ENCODE data around the gene MISP. TPM values are rescaled to one million over a fixed set of nuclear protein-coding genes. Genes with fewer than 3 reads are reported as not detected.

Gene MISP
- total and polyA plus RNA-seq, 7 experiments from 2014 or later, result not detected

- DNase-seq (no peak), ATAC-seq (no peak)
- H3K9me3 ChIP-seq (ENCODE audit: control insufficient read depth in 2 of 3, low read length in 3 of 3), result peaks cover 0 to 12% (median 0%) of the 10 kb centered on the region in 3 experiments
- H3K4me1 ChIP-seq (ENCODE audit: control insufficient read depth in 2 of 2, insufficient read depth in 2 of 2, low read length in 2 of 2), result no peaks in the 10 kb centered on the region
- no peaks in the 10 kb centered on the region for H3K27me3 ChIP-seq (ENCODE audit: control insufficient read depth in 2 of 2, insufficient read depth in 2 of 2, low read length in 2 of 2)
- no peak overlapping the region for H3K4me3 ChIP-seq (ENCODE audit: low read length)
- POLR2A ChIA-PET, result no interaction called here
- H3K27ac ChIP-seq (ENCODE audit: low read depth, low read length), result no peak overlapping the region
- no peaks in the 10 kb centered on the region for H3K36me3 ChIP-seq (ENCODE audit: control insufficient read depth in 2 of 3, insufficient read depth in 3 of 3, low read length in 3 of 3)
- H3K27me3 Mint-ChIP-seq, result peaks cover 0 to 6% (median 4%) of the 10 kb centered on the region in 5 donors
- peaks cover 0 to 3% (median 0%) of the 10 kb centered on the region in 7 donors for H3K4me1 Mint-ChIP-seq
- peaks cover 0 to 18% (median 6%) of the 10 kb centered on the region in 11 donors for H3K9me3 Mint-ChIP-seq
- intact Hi-C loops (cut with micrococcal nuclease), result no loop called here
- peaks cover 0 to 4% (median 3%) of the 10 kb centered on the region in 5 donors for H3K36me3 Mint-ChIP-seq
- H3K4me3 Mint-ChIP-seq, result no peak overlapping the region
- H3K27ac Mint-ChIP-seq, result no peak overlapping the region
- CTCF ChIA-PET, result no interaction called here
These were observed 12.3 kb downstream of the MISP start for GRCh38 chr19:763181-763580.

GRCh38 chr19:763869-764268 is 13.0 kb downstream of the MISP start:
- ATAC-seq (no peak), DNase-seq (no peak)
- Mint-ChIP-seq H3K36me3 (peaks cover 0 to 4% (median 3%) of the 10 kb centered on the region in 5 donors), H3K4me1 (peaks cover 0 to 3% (median 0%) of the 10 kb centered on the region in 7 donors), H3K27ac (no peak overlapping the region), H3K9me3 (peaks cover 0 to 11% (median 4%) of the 10 kb centered on the region in 11 donors), H3K27me3 (peaks cover 0 to 6% (median 4%) of the 10 kb centered on the region in 5 donors), H3K4me3 (no peak overlapping the region)
- CTCF ChIA-PET, result no interaction called here
- H3K27me3 ChIP-seq (ENCODE audit: control insufficient read depth in 2 of 2, insufficient read depth in 2 of 2, low read length in 2 of 2), result no peaks in the 10 kb centered on the region
- peaks cover 0 to 5% (median 0%) of the 10 kb centered on the region in 3 experiments for H3K9me3 ChIP-seq (ENCODE audit: control insufficient read depth in 2 of 3, low read length in 3 of 3)
- no peaks in the 10 kb centered on the region for H3K4me1 ChIP-seq (ENCODE audit: control insufficient read depth in 2 of 2, insufficient read depth in 2 of 2, low read length in 2 of 2)
- POLR2A ChIA-PET, result no interaction called here
- intact Hi-C loops (cut with micrococcal nuclease), result no loop called here
- no peaks in the 10 kb centered on the region for H3K36me3 ChIP-seq (ENCODE audit: control insufficient read depth in 2 of 3, insufficient read depth in 3 of 3, low read length in 3 of 3)
- H3K4me3 ChIP-seq (ENCODE audit: low read length), result no peak overlapping the region
- H3K27ac ChIP-seq (ENCODE audit: low read depth, low read length), result no peak overlapping the region

- Histone ChIP-seq H3K27ac (ENCODE audit: low read depth, low read length) (no peak overlapping the region), H3K36me3 (ENCODE audit: control insufficient read depth in 2 of 3, insufficient read depth in 3 of 3, low read length in 3 of 3) (no peaks in the 10 kb centered on the region), H3K9me3 (ENCODE audit: control insufficient read depth in 2 of 3, low read length in 3 of 3) (peaks cover 0 to 4% (median 0%) of the 10 kb centered on the region in 3 experiments), H3K4me1 (ENCODE audit: control insufficient read depth in 2 of 2, insufficient read depth in 2 of 2, low read length in 2 of 2) (no peaks in the 10 kb centered on the region), H3K27me3 (ENCODE audit: control insufficient read depth in 2 of 2, insufficient read depth in 2 of 2, low read length in 2 of 2) (no peaks in the 10 kb centered on the region), H3K4me3 (ENCODE audit: low read length) (no peak overlapping the region)
- H3K36me3 Mint-ChIP-seq, result peaks cover 0 to 4% (median 3%) of the 10 kb centered on the region in 5 donors
- H3K9me3 Mint-ChIP-seq, result peaks cover 0 to 7% (median 4%) of the 10 kb centered on the region in 11 donors
- no peak overlapping the region for H3K4me3 Mint-ChIP-seq
- ChIA-PET CTCF (no interaction called here), POLR2A (no interaction called here)
- intact Hi-C loops (cut with micrococcal nuclease), result no loop called here
- ATAC-seq (no peak), DNase-seq (no peak)
- peaks cover 0 to 6% (median 4%) of the 10 kb centered on the region in 5 donors for H3K27me3 Mint-ChIP-seq
- no peak overlapping the region for H3K27ac Mint-ChIP-seq
- H3K4me1 Mint-ChIP-seq, result peaks cover 0 to 3% (median 0%) of the 10 kb centered on the region in 7 donors
These were observed 13.4 kb downstream of the MISP start for GRCh38 chr19:764301-764700.

- no peaks in the 10 kb centered on the region for H3K36me3 ChIP-seq (ENCODE audit: control insufficient read depth in 2 of 3, insufficient read depth in 3 of 3, low read length in 3 of 3)
- H3K4me1 Mint-ChIP-seq, result peaks cover 0 to 3% (median 0%) of the 10 kb centered on the region in 7 donors
- H3K27me3 Mint-ChIP-seq, result peaks cover 0 to 6% (median 4%) of the 10 kb centered on the region in 5 donors
- no peaks in the 10 kb centered on the region for H3K4me1 ChIP-seq (ENCODE audit: control insufficient read depth in 2 of 2, insufficient read depth in 2 of 2, low read length in 2 of 2)
- no peak for DNase-seq
- no peak overlapping the region for H3K4me3 Mint-ChIP-seq
- CTCF ChIA-PET, result no interaction called here
- no peak overlapping the region for H3K4me3 ChIP-seq (ENCODE audit: low read length)
- POLR2A ChIA-PET, result no interaction called here
- no peaks in the 10 kb centered on the region for H3K27me3 ChIP-seq (ENCODE audit: control insufficient read depth in 2 of 2, insufficient read depth in 2 of 2, low read length in 2 of 2)
- no peak for ATAC-seq
- H3K27ac ChIP-seq (ENCODE audit: low read depth, low read length), result no peak overlapping the region
- H3K9me3 ChIP-seq (ENCODE audit: control insufficient read depth in 2 of 3, low read length in 3 of 3), result no peaks in the 10 kb centered on the region
- peaks cover 0 to 2% (median 0%) of the 10 kb centered on the region in 11 donors for H3K9me3 Mint-ChIP-seq
- no peak overlapping the region for H3K27ac Mint-ChIP-seq
- no peaks in the 10 kb centered on the region for H3K36me3 Mint-ChIP-seq
- intact Hi-C loops (cut with micrococcal nuclease), result no loop called here
These were observed 14.3 kb downstream of the MISP start for GRCh38 chr19:765179-765738.

GRCh38 chr19:768424-768823 is 17.5 kb downstream of the MISP start:
- Histone ChIP-seq H3K4me1 (ENCODE audit: control insufficient read depth in 2 of 2, insufficient read depth in 2 of 2, low read length in 2 of 2) (no peaks in the 10 kb centered on the region), H3K36me3 (ENCODE audit: control insufficient read depth in 2 of 3, insufficient read depth in 3 of 3, low read length in 3 of 3) (no peaks in the 10 kb centered on the region), H3K27ac (ENCODE audit: low read depth, low read length) (no peak overlapping the region), H3K27me3 (ENCODE audit: control insufficient read depth in 2 of 2, insufficient read depth in 2 of 2, low read length in 2 of 2) (no peaks in the 10 kb centered on the region), H3K4me3 (ENCODE audit: low read length) (no peak overlapping the region), H3K9me3 (ENCODE audit: control insufficient read depth in 2 of 3, low read length in 3 of 3) (no peaks in the 10 kb centered on the region)
- Mint-ChIP-seq H3K36me3 (no peaks in the 10 kb centered on the region), H3K27me3 (peaks cover 0 to 8% (median 4%) of the 10 kb centered on the region in 5 donors), H3K4me1 (peaks cover 0 to 4% (median 0%) of the 10 kb centered on the region in 7 donors), H3K4me3 (no peak overlapping the region), H3K9me3 (no peaks in the 10 kb centered on the region), H3K27ac (no peak overlapping the region)
- intact Hi-C loops (cut with micrococcal nuclease), result no loop called here
- DNase-seq (no peak), ATAC-seq (no peak)
- POLR2A ChIA-PET, result no interaction called here
- CTCF ChIA-PET, result interaction anchor here (1.6 to 2.4 kb wide), 3 partner anchors 155 to 216 kb away, joined by 3 to 11 read pairs (median 7); partner anchors contain the start of gene WDR18

GRCh38 chr19:769616-770015 is 18.7 kb downstream of the MISP start:
- Histone ChIP-seq H3K27ac (ENCODE audit: low read depth, low read length) (no peak overlapping the region), H3K27me3 (ENCODE audit: control insufficient read depth in 2 of 2, insufficient read depth in 2 of 2, low read length in 2 of 2) (no peaks in the 10 kb centered on the region), H3K9me3 (ENCODE audit: control insufficient read depth in 2 of 3, low read length in 3 of 3) (no peaks in the 10 kb centered on the region), H3K36me3 (ENCODE audit: control insufficient read depth in 2 of 3, insufficient read depth in 3 of 3, low read length in 3 of 3) (no peaks in the 10 kb centered on the region), H3K4me1 (ENCODE audit: control insufficient read depth in 2 of 2, insufficient read depth in 2 of 2, low read length in 2 of 2) (no peaks in the 10 kb centered on the region), H3K4me3 (ENCODE audit: low read length) (no peak overlapping the region)
- intact Hi-C loops (cut with micrococcal nuclease), result loop anchor here (1.0 to 10.0 kb wide), 8 partner anchors 27 to 228 kb away; partner anchors contain the start of genes PTBP1 (in 1 of the 2) and WDR18 (in 1 of the 2)
- Mint-ChIP-seq H3K36me3 (no peaks in the 10 kb centered on the region), H3K27ac (no peak overlapping the region), H3K4me3 (no peak overlapping the region), H3K9me3 (no peaks in the 10 kb centered on the region), H3K4me1 (peaks cover 0 to 4% (median 0%) of the 10 kb centered on the region in 7 donors), H3K27me3 (peaks cover 0 to 8% (median 4%) of the 10 kb centered on the region in 5 donors)
- no peak for DNase-seq
- ChIA-PET CTCF (interaction anchor here (0.5 to 2.4 kb wide), 7 partner anchors 10 to 214 kb away, joined by 3 to 13 read pairs (median 9); partner anchors contain the start of gene WDR18), POLR2A (no interaction called here)
- no peak for ATAC-seq

Measured in naive thymus-derived CD4-positive, alpha-beta T cell (primary cell).